HepG2 (cell line): Measurements from ENCODE around the gene IGSF8. TPM values are rescaled to one million over a fixed set of nuclear protein-coding genes. Genes with fewer than 3 reads are reported as not detected.

Source experiments
- ATAC-seq: fragments of 200-7000 bp; cut with Tn5 transposase; 3 replicates; pipeline ENCODE4 v1.9.1; 2020; ENCODE audit warnings: mild to moderate bottlenecking, moderate library complexity
- BruUV-seq: library from RNA; stranded (reverse); fragments of 400-500 nt; replicated peaks from 2 replicates; lab custom pipeline; 2021; lab: Mats Ljungman, UMichigan
- CTCF ChIA-PET: fragments of 300-600 bp; formaldehyde crosslinking; extraction: SDS; loops from one replicate; lab custom pipeline; 2021; ENCODE audit warnings: low total read pairs, inconsistent platforms, low intra/inter-chr PET ratio; lab: Yijun Ruan, JAX
- POLR2A ChIA-PET: fragments of 350-600 bp; sonication (Branson Sonifier 250); formaldehyde crosslinking; loops from one replicate; lab custom pipeline; 2020; ENCODE audit warnings: antibody characterized with exemption, inconsistent platforms; lab: Yijun Ruan, JAX
- DNase-seq: peaks from one replicate; pipeline ENCODE4 v3.0.0-alpha.2; 2015; ENCODE audit warnings: low spot score
- FAIRE-seq: peaks from 3 replicates; lab custom pipeline; 2011; peaks lifted over from hg19 to GRCh38; lab: Jason Lieb, UNC
- H2AFZ ChIP-seq: one replicate; pipeline ENCODE4 v1.6.1; 2011; ENCODE audit warnings: low read length, inconsistent platforms
- H3K27ac ChIP-seq: fragments of 300-600 bp; 3 replicates; pipeline ENCODE4 v1.8.0; 2011; ENCODE audit warnings: mixed run types, mild to moderate bottlenecking, mixed read lengths, low read length, inconsistent platforms; ENCODE audit not compliant: insufficient read depth; ENCODE audit errors: extremely low read length
- H3K27me3 ChIP-seq, 2 experiments: fragments of 200-600 bp in 1 of 2; 2 replicates in 1 of 2; 3 replicates in 1 of 2; pipeline versions ENCODE4 v1.6.0 to v1.8.0; 2011; ENCODE audit warnings: low read length in 2 of 2, mild to moderate bottlenecking in 2 of 2, moderate library complexity in 2 of 2, inconsistent platforms in 1 of 2; ENCODE audit not compliant: insufficient read depth in 2 of 2, control insufficient read depth in 1 of 2
- H3K36me3 ChIP-seq, 2 experiments: fragments of 200-600 bp in 1 of 2; replicated peaks in 1 of 2; 2 replicates in 1 of 2; 3 replicates in 1 of 2; pipeline versions ENCODE4 v1.5.1 to v1.8.0; 2011; ENCODE audit warnings: low read length in 2 of 2, inconsistent platforms in 1 of 2; ENCODE audit not compliant: insufficient read depth in 2 of 2, control insufficient read depth in 1 of 2
- H3K4me1 ChIP-seq: 2 replicates; pipeline ENCODE4 v1.5.1; 2012; ENCODE audit warnings: low read length, inconsistent platforms; ENCODE audit not compliant: insufficient read depth
- H3K4me2 ChIP-seq: 2 replicates; pipeline ENCODE4 v1.6.0; 2011; ENCODE audit warnings: low read depth, low read length, inconsistent platforms
- H3K4me3 ChIP-seq, 3 experiments: fragments of 200-600 bp in 1 of 3; sonication (generic), shearing (Covaris generic) in 1 of 3; replicated peaks in 1 of 3; 2 replicates each; pipeline ENCODE4 v1.5.1; 2011 to 2016; ENCODE audit warnings: low read length in 3 of 3, inconsistent platforms in 2 of 3, low read depth in 2 of 3, mild to moderate bottlenecking in 2 of 3, control low read depth in 1 of 3, mixed read lengths in 1 of 3; ENCODE audit not compliant: insufficient read depth in 1 of 3
- H3K79me2 ChIP-seq: one replicate; pipeline ENCODE4 v1.6.1; 2011; ENCODE audit warnings: low read length, inconsistent platforms; ENCODE audit not compliant: insufficient read depth
- H3K9ac ChIP-seq: 2 replicates; pipeline ENCODE4 v1.6.0; 2011; ENCODE audit warnings: mild to moderate bottlenecking, low read depth, low read length, inconsistent platforms; ENCODE audit not compliant: insufficient read depth
- H3K9me3 ChIP-seq: 2 replicates; pipeline ENCODE4 v1.5.1; 2012; ENCODE audit warnings: mild to moderate bottlenecking, low read length
- H4K20me1 ChIP-seq: 2 replicates; pipeline ENCODE4 v1.6.0; 2011; ENCODE audit warnings: inconsistent platforms, mild to moderate bottlenecking, low read length, moderate library complexity; ENCODE audit not compliant: insufficient read depth
- CEBPG ChIP-seq: IDR thresholded peaks from 2 replicates; pipeline ENCODE4 v1.6.1; 2016
- FOXA3 ChIP-seq: IDR thresholded peaks from 2 replicates; pipeline ENCODE4 v1.6.1; 2016; ENCODE audit warnings: missing genetic modification reagents, missing compliant biosample characterization
- ISL2 ChIP-seq: sonication (generic); formaldehyde crosslinking; IDR thresholded peaks from 2 replicates; pipeline ENCODE4 v1.5.0; 2020; ENCODE audit warnings: missing genetic modification reagents
- KAT7 ChIP-seq: IDR thresholded peaks from 2 replicates; pipeline ENCODE4 v1.6.1; 2018; ENCODE audit warnings: borderline replicate concordance, missing compliant biosample characterization
- MAFF ChIP-seq: IDR thresholded peaks from 2 replicates; pipeline ENCODE4 v1.6.1; 2011; ENCODE audit warnings: low read depth, low read length, improper control_type of control experiment
- RFX5 ChIP-seq: IDR thresholded peaks from 2 replicates; pipeline ENCODE4 v1.6.1; 2011; ENCODE audit warnings: low read depth, low read length, improper control_type of control experiment
- SCMH1 ChIP-seq: sonication (generic); formaldehyde crosslinking; IDR thresholded peaks from 2 replicates; pipeline ENCODE4 v1.9.0; 2021; ENCODE audit warnings: missing genetic modification reagents, mild to moderate bottlenecking, borderline replicate concordance
- ZBTB42 ChIP-seq: sonication (generic); formaldehyde crosslinking; IDR thresholded peaks from 2 replicates; pipeline ENCODE4 v1.5.0; 2020; ENCODE audit warnings: mild to moderate bottlenecking, missing genetic modification reagents
- ZFP36 ChIP-seq: fragments of 150-350 bp; IDR thresholded peaks from 2 replicates; pipeline ENCODE4 v1.6.1; 2018; ENCODE audit warnings: borderline replicate concordance, low read length, low read depth; ENCODE audit not compliant: partially characterized antibody
- ZMYM4 ChIP-seq: sonication (generic); formaldehyde crosslinking; IDR thresholded peaks from 2 replicates; pipeline ENCODE4 v1.8.1; 2023; ENCODE audit warnings: mild to moderate bottlenecking, missing genetic modification reagents
- ZNF17 ChIP-seq: sonication (generic); formaldehyde crosslinking; IDR thresholded peaks from 2 replicates; pipeline ENCODE4 v1.5.0; 2020; ENCODE audit warnings: mild to moderate bottlenecking, missing genetic modification reagents
- ZNF230 ChIP-seq: sonication (generic); formaldehyde crosslinking; IDR thresholded peaks from 2 replicates; pipeline ENCODE4 v1.4.0; 2020; ENCODE audit warnings: mild to moderate bottlenecking, missing genetic modification reagents
- ZNF260 ChIP-seq: sonication (generic); formaldehyde crosslinking; IDR thresholded peaks from 2 replicates; pipeline ENCODE4 v1.4.0; 2020; ENCODE audit warnings: missing genetic modification reagents, low read depth, mild to moderate bottlenecking, borderline replicate concordance
- ZNF652 ChIP-seq: IDR thresholded peaks from 2 replicates; pipeline ENCODE4 v1.6.1; 2016; ENCODE audit warnings: low read depth, borderline replicate concordance
- ZNF768 ChIP-seq: sonication (generic); formaldehyde crosslinking; IDR thresholded peaks from 2 replicates; pipeline ENCODE4 v1.4.0; 2020; ENCODE audit warnings: missing genetic modification reagents
- ZNF879 ChIP-seq: sonication (generic); formaldehyde crosslinking; IDR thresholded peaks from 2 replicates; pipeline ENCODE4 v1.8.1; 2023; ENCODE audit warnings: missing genetic modification reagents
- ZSCAN30 ChIP-seq: sonication (generic); formaldehyde crosslinking; IDR thresholded peaks from 2 replicates; pipeline ENCODE4 v1.5.0; 2020; ENCODE audit warnings: mild to moderate bottlenecking, missing genetic modification reagents
- WGBS: methylation state at CpG from one replicate; pipeline ENCODE4 v1.1.6; 2017; ENCODE audit warnings: low lambda C conversion rate; 5-methylcytosine and 5-hydroxymethylcytosine counted together
- in situ Hi-C: cut with HindIII; loops from 2 replicates; pipeline ENCODE4 v1.10.0; 2017; ENCODE audit warnings: low pct_unique_long_range_greater_than_20kb; ENCODE audit not compliant: extremely low pct_ligation_motif_present
- intact Hi-C: fragments of 100-400 bp; cut with micrococcal nuclease; formaldehyde crosslinking; loops from one replicate; pipeline ENCODE4 v1.10.0; 2022; ENCODE audit not compliant: unreplicated experiment
- polyA plus RNA-seq, 8 experiments: library from polyadenylated mRNA; depleted of rRNA in 3 of 8; stranded (reverse) in 7 of 8; unstranded in 1 of 8; fragments of >200 nt; fragmentation: Illumina TruSeq in 4 of 8; extraction: Trizol in 4 of 8; gene quantifications; 2 replicates each; pipeline versions ENCODE4 v1.2.1 to v1.2.3, GENCODE V29; 2011 to 2016; ENCODE audit warnings: low read depth in 4 of 8, missing spikeins in 1 of 8, mixed read lengths in 1 of 8; ENCODE audit not compliant: insufficient read depth in 1 of 8
- total RNA-seq, 5 experiments: library from RNA; depleted of rRNA; stranded (reverse); fragments of >200 nt; fragmentation: Illumina TruSeq; extraction: Trizol; gene quantifications; 2 replicates each; pipeline ENCODE4 v1.2.3, GENCODE V29; 2016; ENCODE audit warnings: low read depth in 1 of 5
- TF ChIP-seq, protein P1 (sequence below): sonication (generic); formaldehyde crosslinking; IDR thresholded peaks from 2 replicates; pipeline ENCODE4 v1.5.1; 2020; ENCODE audit warnings: mild to moderate bottlenecking, missing genetic modification reagents, moderate library complexity

IGSF8 gene
- total and polyA plus RNA-seq, 2 of the 13 experiments (the other 11 are each of a cell fraction or from before 2014, with no cell fraction given), result 24.0 to 41.0 TPM

DNA sequence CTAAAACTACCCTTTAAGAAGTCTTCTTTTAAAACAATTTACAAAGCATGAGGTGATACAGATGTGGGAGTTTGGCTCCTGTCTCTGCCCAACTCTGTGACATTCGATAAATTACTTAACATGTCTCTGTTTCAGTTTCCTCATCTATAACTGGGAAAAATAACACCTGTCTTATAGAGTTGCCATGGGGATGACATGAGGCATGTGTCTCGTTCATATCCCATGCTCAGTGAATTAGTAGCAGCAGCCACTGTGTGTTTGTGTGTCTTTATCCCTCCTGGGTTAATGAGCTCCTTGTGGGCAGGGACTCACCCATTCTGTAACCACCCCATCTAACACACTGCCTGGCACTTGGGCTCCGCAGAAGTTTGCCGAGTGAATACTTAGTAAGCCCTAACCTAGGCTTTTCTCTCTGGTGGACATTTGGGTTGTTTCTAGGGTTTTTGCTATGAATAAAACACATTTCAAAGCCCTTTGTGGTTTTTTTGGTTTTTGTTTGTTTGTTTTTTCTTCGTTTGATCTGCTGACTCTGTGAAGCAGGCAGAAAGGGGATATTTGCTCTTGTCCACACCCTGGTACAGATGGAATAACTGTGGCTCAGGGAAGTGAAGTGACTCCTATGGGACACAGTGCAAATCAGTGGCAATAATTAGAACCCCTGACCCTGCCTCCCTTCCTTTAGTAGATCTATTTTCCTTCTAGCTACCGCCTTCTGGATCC, 17.9 kb downstream of the IGSF8 start:
- Histone ChIP-seq H3K4me3 (no peak overlapping the region), H3K27me3 (no peaks in the 10 kb centered on the region), H3K9ac (no peak overlapping the region), H2AFZ (no peak overlapping the region), H3K4me1 (peaks cover 48% of the 10 kb centered on the region), H3K9me3 (no peaks in the 10 kb centered on the region), H4K20me1 (no peaks in the 10 kb centered on the region), H3K36me3 (no peaks in the 10 kb centered on the region), H3K4me2 (peak overlapping the region; percentile 46), H3K79me2 (no peaks in the 10 kb centered on the region), H3K27ac (no peak overlapping the region)
- no peak for FAIRE-seq
- no TSS peak for BruUV-seq
- POLR2A ChIA-PET, result interaction anchor here (1.2 kb wide), 1 partner anchor 33 kb away, joined by 5 read pairs; no protein-coding TSS in a partner anchor
- 7% methylated on average over 6 of the region's 6 CpGs for WGBS
- DNase-seq, result no peak
- no peak for ATAC-seq
- in situ Hi-C loops (loop anchor here (5.0 kb wide), 2 partner anchors 33 to 143 kb away; no protein-coding TSS in a partner anchor), intact Hi-C loops (no loop called here)
- CTCF ChIA-PET, result interaction anchor here (3.3 kb wide), 1 partner anchor 33 kb away, joined by 29 read pairs; no protein-coding TSS in a partner anchor
- TF ChIP-seq CEBPG (CRISPR knock-in tag), result no peak
- TF ChIP-seq ZMYM4 (CRISPR knock-in tag), result no peak
- no peak for TF ChIP-seq ZNF17 (CRISPR knock-in tag)
- TF ChIP-seq KAT7, result no peak
- TF ChIP-seq, protein P1, sequence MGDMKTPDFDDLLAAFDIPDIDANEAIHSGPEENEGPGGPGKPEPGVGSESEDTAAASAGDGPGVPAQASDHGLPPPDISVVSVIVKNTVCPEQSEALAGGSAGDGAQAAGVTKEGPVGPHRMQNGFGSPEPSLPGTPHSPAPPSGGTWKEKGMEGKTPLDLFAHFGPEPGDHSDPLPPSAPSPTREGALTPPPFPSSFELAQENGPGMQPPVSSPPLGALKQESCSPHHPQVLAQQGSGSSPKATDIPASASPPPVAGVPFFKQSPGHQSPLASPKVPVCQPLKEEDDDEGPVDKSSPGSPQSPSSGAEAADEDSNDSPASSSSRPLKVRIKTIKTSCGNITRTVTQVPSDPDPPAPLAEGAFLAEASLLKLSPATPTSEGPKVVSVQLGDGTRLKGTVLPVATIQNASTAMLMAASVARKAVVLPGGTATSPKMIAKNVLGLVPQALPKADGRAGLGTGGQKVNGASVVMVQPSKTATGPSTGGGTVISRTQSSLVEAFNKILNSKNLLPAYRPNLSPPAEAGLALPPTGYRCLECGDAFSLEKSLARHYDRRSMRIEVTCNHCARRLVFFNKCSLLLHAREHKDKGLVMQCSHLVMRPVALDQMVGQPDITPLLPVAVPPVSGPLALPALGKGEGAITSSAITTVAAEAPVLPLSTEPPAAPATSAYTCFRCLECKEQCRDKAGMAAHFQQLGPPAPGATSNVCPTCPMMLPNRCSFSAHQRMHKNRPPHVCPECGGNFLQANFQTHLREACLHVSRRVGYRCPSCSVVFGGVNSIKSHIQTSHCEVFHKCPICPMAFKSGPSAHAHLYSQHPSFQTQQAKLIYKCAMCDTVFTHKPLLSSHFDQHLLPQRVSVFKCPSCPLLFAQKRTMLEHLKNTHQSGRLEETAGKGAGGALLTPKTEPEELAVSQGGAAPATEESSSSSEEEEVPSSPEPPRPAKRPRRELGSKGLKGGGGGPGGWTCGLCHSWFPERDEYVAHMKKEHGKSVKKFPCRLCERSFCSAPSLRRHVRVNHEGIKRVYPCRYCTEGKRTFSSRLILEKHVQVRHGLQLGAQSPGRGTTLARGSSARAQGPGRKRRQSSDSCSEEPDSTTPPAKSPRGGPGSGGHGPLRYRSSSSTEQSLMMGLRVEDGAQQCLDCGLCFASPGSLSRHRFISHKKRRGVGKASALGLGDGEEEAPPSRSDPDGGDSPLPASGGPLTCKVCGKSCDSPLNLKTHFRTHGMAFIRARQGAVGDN (CRISPR knock-in tag), result no peak
- no peak for TF ChIP-seq ZNF879 (CRISPR knock-in tag)
- no peak for TF ChIP-seq ZNF768
- TF ChIP-seq ZNF260 (CRISPR knock-in tag), result no peak
- no peak for TF ChIP-seq ISL2 (CRISPR knock-in tag)
- no peak for TF ChIP-seq ZNF230 (CRISPR knock-in tag)
- TF ChIP-seq ZSCAN30 (CRISPR knock-in tag), result no peak
- no peak for TF ChIP-seq ZBTB42 (CRISPR knock-in tag)
- TF ChIP-seq ZFP36, result no peak
- TF ChIP-seq ZNF652 (CRISPR knock-in tag), result no peak
- TF ChIP-seq SCMH1 (CRISPR knock-in tag), result no peak
- no peak for TF ChIP-seq RFX5
- TF ChIP-seq MAFF, result no peak
- TF ChIP-seq FOXA3 (CRISPR knock-in tag), result peak; percentile 34; the same call in 1 of the 2 replicates
